ENCODE results near the gene CEBPE.

The CEBPE gene

GRCh38 chr14:23118506-23119362 is at the start of gene CEBPE:
TSS of gene CEBPE (minus strand) at chr14:23119255. CDS start at chr14:23119091, 164 bp downstream.
- DNase-seq (ENCODE audit: low read depth), result no peak

- no peak for DNase-seq (ENCODE audit: low read depth)
Measured at GRCh38 chr14:23168246-23168645, 49.2 kb upstream of the CEBPE start.

- no peak for DNase-seq (ENCODE audit: low read depth)
Measured at GRCh38 chr14:23167116-23167847, 48.2 kb upstream of the CEBPE start.

GRCh38 chr14:23164949-23165348 is 45.9 kb upstream of the CEBPE start:
- no peak for DNase-seq (ENCODE audit: low read depth)

GRCh38 chr14:23164250-23164649 is 45.2 kb upstream of the CEBPE start:
- no peak for DNase-seq (ENCODE audit: low read depth)

- DNase-seq (ENCODE audit: low read depth), result no peak
Measured at GRCh38 chr14:23163830-23164229, 44.8 kb upstream of the CEBPE start.

GRCh38 chr14:23162800-23163199 is 43.7 kb upstream of the CEBPE start:
- DNase-seq (ENCODE audit: low read depth), result no peak

GRCh38 chr14:23162005-23162404 is 43.0 kb upstream of the CEBPE start:
- DNase-seq (ENCODE audit: low read depth), result no peak

GRCh38 chr14:23160924-23161522 is 42.0 kb upstream of the CEBPE start:
- DNase-seq (ENCODE audit: low read depth), result no peak

- DNase-seq (ENCODE audit: low read depth), result no peak
Measured at GRCh38 chr14:23159532-23159931, 40.5 kb upstream of the CEBPE start.

- DNase-seq (ENCODE audit: low read depth), result no peak
Measured at GRCh38 chr14:23158779-23159178, 39.7 kb upstream of the CEBPE start.

GRCh38 chr14:23154964-23155587 is 36.0 kb upstream of the CEBPE start:
- no peak for DNase-seq (ENCODE audit: low read depth)

- no peak for DNase-seq (ENCODE audit: low read depth)
Measured at GRCh38 chr14:23153851-23154796, 35.1 kb upstream of the CEBPE start.

GRCh38 chr14:23151342-23151741 is 32.3 kb upstream of the CEBPE start:
- DNase-seq (ENCODE audit: low read depth), result no peak

GRCh38 chr14:23149745-23150144 is 30.7 kb upstream of the CEBPE start:
- DNase-seq (ENCODE audit: low read depth), result no peak

- DNase-seq (ENCODE audit: low read depth), result no peak
Measured at GRCh38 chr14:23148591-23149249, 29.7 kb upstream of the CEBPE start.

GRCh38 chr14:23147676-23148075 is 28.6 kb upstream of the CEBPE start:
- no peak for DNase-seq (ENCODE audit: low read depth)

- DNase-seq (ENCODE audit: low read depth), result no peak
Measured at GRCh38 chr14:23146980-23147379, 27.9 kb upstream of the CEBPE start.

GRCh38 chr14:23146351-23146910 is 27.4 kb upstream of the CEBPE start:
- no peak for DNase-seq (ENCODE audit: low read depth)

GRCh38 chr14:23145794-23146350 is 26.8 kb upstream of the CEBPE start:
- no peak for DNase-seq (ENCODE audit: low read depth)
